Measurements from ENCODE around the gene LAMC1.

Gene LAMC1

GRCh38 chr1:183097438-183098051 lies 74.3 kb downstream of the LAMC1 start:
- peak; percentile 61 for DNase-seq (ENCODE audit: low read depth, low spot score)
- TF ChIP-seq CTCF (IDR thresholded peaks at IDR 0.05; ENCODE audit: low read depth, low read length), result no peak
- in situ Hi-C loops (cut with HindIII; ENCODE audit: low sequenced_read_pairs), result no loop called here
- H3K4me3 ChIP-seq (ENCODE audit: low read depth, low read length), result no peak overlapping the region

GRCh38 chr1:183098317-183098716 lies 75.1 kb downstream of the LAMC1 start:
- DNase-seq (ENCODE audit: low read depth, low spot score), result no peak
- in situ Hi-C loops (cut with HindIII; ENCODE audit: low sequenced_read_pairs), result no loop called here
- TF ChIP-seq CTCF (IDR thresholded peaks at IDR 0.05; ENCODE audit: low read depth, low read length), result no peak
- no peak overlapping the region for H3K4me3 ChIP-seq (ENCODE audit: low read depth, low read length)

GRCh38 chr1:183100361-183100974 lies 77.2 kb downstream of the LAMC1 start:
- TF ChIP-seq CTCF (IDR thresholded peaks at IDR 0.05; ENCODE audit: low read depth, low read length), result no peak
- no peak overlapping the region for H3K4me3 ChIP-seq (ENCODE audit: low read depth, low read length)
- no peak for DNase-seq (ENCODE audit: low read depth, low spot score)
- in situ Hi-C loops (cut with HindIII; ENCODE audit: low sequenced_read_pairs), result no loop called here

- in situ Hi-C loops (cut with HindIII; ENCODE audit: low sequenced_read_pairs), result no loop called here
- TF ChIP-seq CTCF (IDR thresholded peaks at IDR 0.05; ENCODE audit: low read depth, low read length), result no peak
- no peak overlapping the region for H3K4me3 ChIP-seq (ENCODE audit: low read depth, low read length)
- no peak for DNase-seq (ENCODE audit: low read depth, low spot score)
Observed at GRCh38 chr1:183101081-183101480, 77.9 kb downstream of the LAMC1 start.

- TF ChIP-seq CTCF (IDR thresholded peaks at IDR 0.05; ENCODE audit: low read depth, low read length), result no peak
- DNase-seq (ENCODE audit: low read depth, low spot score), result no peak
- H3K4me3 ChIP-seq (ENCODE audit: low read depth, low read length), result no peak overlapping the region
- in situ Hi-C loops (cut with HindIII; ENCODE audit: low sequenced_read_pairs), result no loop called here
Observed at GRCh38 chr1:183101841-183102276, 78.6 kb downstream of the LAMC1 start.

- in situ Hi-C loops (cut with HindIII; ENCODE audit: low sequenced_read_pairs), result no loop called here
- DNase-seq (ENCODE audit: low read depth, low spot score), result no peak
- TF ChIP-seq CTCF (IDR thresholded peaks at IDR 0.05; ENCODE audit: low read depth, low read length), result no peak
Observed at GRCh38 chr1:183103147-183103546, 79.9 kb downstream of the LAMC1 start.

More at GRCh38 chr1:183103147-183103546, 79.9 kb downstream of the LAMC1 start:
- H3K4me3 ChIP-seq (ENCODE audit: low read depth, low read length), result no peak overlapping the region

All from astrocyte of the spinal cord (primary cell).